DOHH2 (cell line): ENCODE data around the gene LRIT1.

ENCODE experiments used
- H3F3A ChIP-seq: fragments of 200-600 bp; sonication (generic), shearing (Covaris generic); 2 replicates; pipeline ENCODE4 v1.6.0; 2016; ENCODE audit warnings: antibody characterized with exemption, mild to moderate bottlenecking; ENCODE audit not compliant: control insufficient read depth, insufficient read depth
- H3K27ac ChIP-seq: fragments of 200-600 bp; sonication (generic); 2 replicates; pipeline ENCODE4 v1.5.1; 2014; ENCODE audit warnings: low read depth, mild to moderate bottlenecking, low read length, moderate library complexity
- H3K27me3 ChIP-seq: fragments of 200-600 bp; sonication (generic); 2 replicates; pipeline ENCODE4 v1.6.1; 2014; ENCODE audit warnings: mild to moderate bottlenecking, low read length, mixed read lengths; ENCODE audit not compliant: control insufficient read depth
- H3K36me3 ChIP-seq: fragments of 200-600 bp; sonication (generic); 2 replicates; pipeline ENCODE4 v1.6.1; 2014; ENCODE audit warnings: mild to moderate bottlenecking, low read length, moderate library complexity, mixed read lengths; ENCODE audit not compliant: control insufficient read depth
- H3K4me1 ChIP-seq: fragments of 200-600 bp; sonication (generic); 2 replicates; pipeline ENCODE4 v1.6.1; 2014; ENCODE audit warnings: mild to moderate bottlenecking, low read length, mixed read lengths; ENCODE audit not compliant: control insufficient read depth
- H3K4me2 ChIP-seq: fragments of 200-600 bp; sonication (generic); 2 replicates; pipeline ENCODE4 v1.6.0; 2014; ENCODE audit warnings: mild to moderate bottlenecking, low read length, moderate library complexity
- H3K4me3 ChIP-seq: fragments of 200-600 bp; sonication (generic); 2 replicates; pipeline ENCODE4 v1.5.1; 2014; ENCODE audit warnings: mild to moderate bottlenecking, low read length, mixed read lengths
- H3K79me2 ChIP-seq: fragments of 200-600 bp; sonication (generic); 2 replicates; pipeline ENCODE4 v1.6.1; 2014; ENCODE audit warnings: mild to moderate bottlenecking, low read length, mixed read lengths; ENCODE audit not compliant: control insufficient read depth
- H3K9me2 ChIP-seq: fragments of 200-600 bp; sonication (generic); replicated peaks from 2 replicates; pipeline ENCODE4 v1.6.1; 2014; ENCODE audit warnings: mild to moderate bottlenecking, low read length, mixed read lengths; ENCODE audit not compliant: control insufficient read depth
- H3K9me3 ChIP-seq: fragments of 200-600 bp; sonication (generic); 2 replicates; pipeline ENCODE4 v1.6.1; 2014; ENCODE audit warnings: antibody characterized with exemption, low read length, mixed read lengths; ENCODE audit not compliant: control insufficient read depth, insufficient read depth
- H4K20me1 ChIP-seq: fragments of 200-600 bp; sonication (generic); 2 replicates; pipeline ENCODE4 v1.6.0; 2014; ENCODE audit warnings: low read depth, mild to moderate bottlenecking, antibody characterized with exemption, low read length, moderate library complexity; ENCODE audit not compliant: control insufficient read depth, insufficient read depth
- CTCF ChIP-seq: fragments of 200-600 bp; sonication (generic); IDR thresholded peaks from one replicate; pipeline ENCODE4 v1.5.1; 2014; ENCODE audit warnings: antibody characterized with exemption, mild to moderate bottlenecking, low read depth, low read length; ENCODE audit not compliant: poor library complexity, severe bottlenecking
- EZH2phosphoT487 ChIP-seq: fragments of 200-600 bp; sonication (generic); IDR thresholded peaks from 2 replicates; pipeline ENCODE4 v1.6.1; 2017; ENCODE audit warnings: borderline replicate concordance, mild to moderate bottlenecking, antibody characterized with exemption, low read length, moderate library complexity, mixed read lengths

LRIT1 gene

GRCh38 chr10:84204122-84204521 lies 37.2 kb downstream of the LRIT1 start:
- Histone ChIP-seq H3K27ac (no peak overlapping the region), H3K27me3 (peaks cover 6% of the 10 kb centered on the region; the same call in 1 of the 2 replicates), H3K4me2 (no peak overlapping the region), H3K36me3 (no peaks in the 10 kb centered on the region), H3K9me2 (no peaks in the 10 kb centered on the region), H3K4me3 (no peak overlapping the region), H4K20me1 (no peaks in the 10 kb centered on the region), H3F3A (no peaks in the 10 kb centered on the region), H3K4me1 (0 out of 2 replicates have a peak, but pooled peaks cover 2% of the 10 kb centered on the region), H3K9me3 (no peaks in the 10 kb centered on the region), H3K79me2 (no peaks in the 10 kb centered on the region)
- TF ChIP-seq CTCF (peak; percentile 59), EZH2phosphoT487 (no peak)

GRCh38 chr10:84202349-84202748 lies 39.0 kb downstream of the LRIT1 start:
- H3F3A ChIP-seq = no peaks in the 10 kb centered on the region
- H3K4me2 ChIP-seq = no peak overlapping the region
- no peak for TF ChIP-seq CTCF
- TF ChIP-seq EZH2phosphoT487 = no peak
- no peaks in the 10 kb centered on the region for H3K9me2 ChIP-seq
- H3K4me1 ChIP-seq = 0 out of 2 replicates have a peak, but pooled peaks cover 2% of the 10 kb centered on the region
- H3K36me3 ChIP-seq = no peaks in the 10 kb centered on the region
- H4K20me1 ChIP-seq = no peaks in the 10 kb centered on the region
- no peak overlapping the region for H3K4me3 ChIP-seq
- H3K27ac ChIP-seq = no peak overlapping the region
- H3K9me3 ChIP-seq = no peaks in the 10 kb centered on the region
- H3K27me3 ChIP-seq = no peaks in the 10 kb centered on the region
- H3K79me2 ChIP-seq = no peaks in the 10 kb centered on the region

- no peaks in the 10 kb centered on the region for H3K9me2 ChIP-seq
- no peaks in the 10 kb centered on the region for H3F3A ChIP-seq
- H4K20me1 ChIP-seq = no peaks in the 10 kb centered on the region
- peaks cover 7% of the 10 kb centered on the region for H3K27me3 ChIP-seq
- TF ChIP-seq EZH2phosphoT487 (no peak), CTCF (no peak)
- no peaks in the 10 kb centered on the region for H3K36me3 ChIP-seq
- no peak overlapping the region for H3K4me3 ChIP-seq
- no peaks in the 10 kb centered on the region for H3K79me2 ChIP-seq
- H3K9me3 ChIP-seq = no peaks in the 10 kb centered on the region
- H3K27ac ChIP-seq = no peak overlapping the region
- 0 out of 2 replicates have a peak, but pooled peaks cover 2% of the 10 kb centered on the region for H3K4me1 ChIP-seq
- H3K4me2 ChIP-seq = no peak overlapping the region
Observed at GRCh38 chr10:84201682-84202081, 39.7 kb downstream of the LRIT1 start.
